Hypothalamus (tissue), 51 donors: ENCODE data around the gene TRMT10C.
"Not testable (repeated sequence)": the region's sequence is repeated elsewhere in the genome, so short reads cannot be mapped to it uniquely, and the experiment has no call there.

Experiments
- DNase-seq, 51 donors: peaks; one replicate each; lab custom pipeline; 2025; lab: John Stamatoyannopoulos, UW

TRMT10C gene

DNA sequence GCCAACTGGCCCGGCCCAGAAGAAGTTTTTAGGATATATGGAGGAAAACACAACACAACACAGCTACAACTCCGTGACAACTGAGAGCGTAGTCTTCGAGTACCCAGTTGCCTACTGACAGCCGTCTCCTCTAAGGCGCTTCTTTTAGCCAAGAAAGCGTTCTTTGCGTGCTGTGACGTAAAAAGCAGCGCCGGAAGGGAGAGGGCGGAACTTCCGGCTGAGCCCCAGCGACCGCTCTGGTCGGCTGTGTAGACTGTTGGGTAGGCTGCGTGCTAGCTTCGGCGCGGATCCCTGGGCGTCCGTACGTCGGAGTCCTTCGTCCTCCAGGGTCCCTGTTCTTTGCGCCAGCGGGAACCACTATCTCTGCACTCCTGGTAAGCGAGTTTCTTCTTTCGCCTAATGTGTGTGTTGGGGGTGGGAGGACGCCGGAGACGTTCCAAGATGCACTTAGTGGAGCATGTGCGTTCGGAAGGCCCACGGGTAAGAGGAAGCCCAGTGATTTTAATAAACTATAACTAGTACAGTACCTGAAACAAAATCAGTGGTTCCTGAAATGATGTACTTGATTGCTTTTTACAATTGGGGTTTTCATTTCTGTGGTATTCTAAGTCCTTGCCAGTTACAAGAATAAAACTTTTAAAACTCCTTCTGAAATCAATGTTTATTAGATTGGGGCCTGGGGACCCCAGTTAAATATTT, at the start of gene TRMT10C:
TRMT10C (plus strand) TSS at position 239 of the 699 bp plus-strand sequence. CDS start 2,914 bp downstream, outside the sequence.
- peak; percentile 39 to 93 (median 82) for DNase-seq

DNA sequence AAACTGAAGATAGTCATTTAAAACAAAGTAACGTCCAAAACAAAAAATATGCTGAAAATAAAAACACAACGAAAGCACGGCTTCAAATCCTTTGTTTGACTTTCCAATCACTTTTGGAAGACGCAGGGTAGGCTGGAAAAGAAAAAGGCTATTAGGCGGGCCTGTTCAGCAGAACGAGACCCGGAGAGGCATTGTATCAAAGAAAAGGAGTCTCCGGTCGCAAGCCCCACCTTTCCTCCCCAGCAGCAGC, 49.3 kb upstream of the TRMT10C start:
- peak in 1 of 51 donors; percentile 28 for DNase-seq

DNA sequence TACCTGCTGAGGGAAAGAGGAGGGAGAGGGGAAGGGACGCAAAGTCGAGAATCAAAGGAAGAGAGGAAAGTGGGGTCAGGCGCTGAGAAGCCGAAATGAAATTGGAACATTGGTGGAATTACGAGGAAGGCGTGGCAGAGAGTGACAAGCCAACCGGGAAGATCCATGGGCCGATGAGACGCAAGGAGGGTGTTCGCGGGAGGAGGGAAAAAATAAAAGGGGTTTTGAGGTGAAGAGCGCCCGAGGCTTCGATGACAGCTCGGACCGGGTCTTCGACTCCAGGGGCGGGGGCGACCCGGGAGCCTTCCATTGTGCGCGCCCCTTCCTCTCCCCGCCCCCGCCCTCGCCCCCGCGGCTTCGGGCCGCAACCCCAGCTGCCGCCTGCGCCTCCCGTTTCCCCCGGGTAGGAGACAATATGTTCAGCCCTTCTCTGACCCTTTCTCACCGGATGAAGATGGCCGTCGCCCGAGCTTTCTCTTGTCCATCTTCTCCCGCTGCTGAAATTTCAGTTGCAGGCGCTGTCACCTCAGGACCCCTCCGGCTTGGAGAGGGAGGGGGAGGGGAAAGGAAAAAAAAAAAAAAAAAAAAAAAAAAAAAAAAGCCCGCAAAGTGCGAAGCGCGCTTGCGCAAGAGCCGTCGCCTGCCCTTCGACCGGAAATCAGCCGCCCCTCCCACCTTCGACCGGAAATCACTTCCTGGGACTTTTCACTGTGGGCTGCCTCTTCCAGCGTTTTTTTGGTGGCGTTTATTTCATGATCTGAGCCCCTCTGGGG, 48.8 kb upstream of the TRMT10C start, which contains the start of gene SENP7:
SENP7 (minus strand) TSS at position 567 of the 773 bp plus-strand sequence; CDS start at position 485, 82 bp downstream.
- DNase-seq: peak; percentile 22 to 89 (median 61)

DNA sequence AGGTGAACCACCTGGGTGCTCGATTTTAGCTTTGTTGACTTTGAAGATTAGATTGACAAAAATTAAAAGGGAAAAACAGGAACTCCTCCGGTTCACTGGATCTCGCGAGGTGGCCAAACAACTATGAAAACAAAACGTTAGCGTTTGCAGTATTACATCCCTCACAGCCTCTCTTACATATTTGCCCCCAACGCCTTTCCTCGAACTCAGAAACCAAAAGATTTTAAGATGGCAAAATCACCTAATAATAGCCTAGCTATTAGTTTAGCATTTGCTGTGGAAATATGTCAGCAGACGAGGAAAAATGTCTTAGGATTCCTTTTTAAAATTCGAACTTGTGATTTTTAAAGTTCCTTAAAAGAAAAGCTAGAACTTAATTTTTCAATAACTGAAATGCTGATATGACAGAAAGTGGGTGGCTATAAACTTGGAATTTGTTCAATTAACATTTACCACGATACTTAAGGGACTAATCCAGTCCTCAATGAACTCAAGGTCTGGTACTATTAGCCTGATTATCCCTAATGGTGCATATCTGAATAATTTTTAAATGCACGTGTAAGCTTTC, 48.2 kb upstream of the TRMT10C start:
- DNase-seq: no peak

DNA sequence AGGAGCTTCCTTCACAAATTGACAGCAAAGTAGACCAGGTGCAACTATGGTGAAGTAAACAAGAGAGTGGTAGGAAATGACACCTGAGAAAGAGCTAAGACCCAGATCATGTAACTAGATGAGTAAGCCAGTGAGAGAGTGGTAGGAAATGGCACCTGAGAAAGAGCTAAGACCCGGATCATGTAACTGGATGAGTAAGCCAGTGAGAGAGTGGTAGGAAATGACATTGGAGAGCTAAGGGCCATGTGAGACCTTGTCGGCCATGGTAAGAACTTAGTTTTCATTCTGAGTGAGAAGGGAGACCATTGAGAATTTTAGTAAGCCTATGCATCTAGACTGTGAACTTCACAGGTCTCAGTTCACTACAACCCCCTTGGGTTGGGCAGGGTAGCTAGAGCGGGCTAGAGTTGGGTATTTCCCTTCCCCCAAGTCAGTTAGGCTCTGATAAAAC, 43.2 kb upstream of the TRMT10C start:
- DNase-seq: no peak

DNA sequence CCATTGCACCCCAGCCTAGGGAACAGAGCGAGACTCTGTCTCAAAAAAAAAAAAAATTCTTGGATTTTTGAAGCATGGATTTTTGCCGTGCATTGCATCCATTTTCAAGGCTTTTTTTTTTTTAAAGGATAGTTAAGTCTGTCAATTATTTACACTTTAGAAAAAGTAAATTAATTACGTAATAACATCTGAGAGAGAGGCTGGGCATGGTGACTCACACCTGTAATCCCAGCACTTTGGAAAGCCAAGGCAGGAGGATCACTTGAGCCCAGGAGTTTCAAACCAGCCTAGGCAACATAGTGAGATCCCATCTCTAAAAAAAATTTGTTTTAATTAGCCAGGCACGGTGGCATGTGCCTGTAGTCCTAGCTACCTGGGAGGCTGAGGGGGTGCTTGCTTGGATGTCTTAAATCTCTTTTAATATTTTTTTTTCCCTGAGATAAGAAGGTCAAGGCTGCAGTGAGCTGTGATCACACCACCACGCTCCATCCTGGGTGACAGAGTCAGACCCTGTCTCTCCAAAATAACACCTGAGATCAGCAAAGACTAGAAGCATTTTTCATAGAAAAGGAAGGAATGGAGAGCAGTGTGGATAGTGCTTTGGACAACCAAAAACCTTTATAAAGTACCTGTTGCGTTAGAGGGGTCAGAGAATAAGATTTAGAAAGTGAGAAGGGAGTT, 41.8 kb upstream of the TRMT10C start:
- DNase-seq: no peak

DNA sequence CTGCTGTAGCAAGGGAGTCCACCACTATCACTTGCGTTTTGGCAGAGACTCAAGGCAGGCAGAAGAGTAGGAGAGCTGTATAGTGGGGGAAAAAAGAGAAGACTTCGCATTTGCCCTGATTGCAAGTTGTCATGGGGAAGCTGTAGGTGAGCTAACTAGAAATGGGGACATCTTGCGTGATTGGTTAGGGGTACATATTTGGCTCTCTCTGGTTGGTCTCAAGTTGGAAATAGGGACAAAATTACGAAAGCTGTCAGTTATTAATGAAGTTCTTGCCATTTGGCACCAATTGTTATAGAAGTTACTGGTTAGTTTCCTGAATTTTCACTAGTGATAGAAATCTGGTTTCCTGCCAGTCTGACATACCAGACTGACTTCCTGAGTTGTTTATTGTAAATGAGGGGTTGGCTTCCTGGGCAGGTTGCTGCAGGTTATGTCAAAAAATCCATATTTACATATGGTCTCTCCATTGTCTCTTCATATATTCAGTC, 40.4 kb upstream of the TRMT10C start:
- no peak for DNase-seq

DNA sequence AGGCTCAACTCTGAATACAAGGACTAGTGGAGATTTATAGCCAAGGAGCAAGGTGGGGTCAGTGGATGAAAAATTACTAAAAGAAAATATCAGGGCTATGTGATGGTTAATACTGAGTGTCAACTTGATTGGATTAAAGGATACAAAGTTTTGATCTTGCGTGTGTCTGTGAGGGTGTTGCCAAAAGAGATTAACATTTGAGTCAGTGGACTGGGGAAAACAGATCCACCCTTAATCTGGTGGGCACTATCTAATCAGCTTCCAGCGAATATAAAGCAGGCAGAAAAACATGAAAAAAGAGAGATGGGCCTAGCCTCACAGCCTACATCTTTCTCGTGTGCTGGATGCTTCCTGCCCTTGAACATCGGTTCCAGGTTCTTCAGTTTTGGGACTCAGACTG, 34.2 kb upstream of the TRMT10C start:
- no peak for DNase-seq

DNA sequence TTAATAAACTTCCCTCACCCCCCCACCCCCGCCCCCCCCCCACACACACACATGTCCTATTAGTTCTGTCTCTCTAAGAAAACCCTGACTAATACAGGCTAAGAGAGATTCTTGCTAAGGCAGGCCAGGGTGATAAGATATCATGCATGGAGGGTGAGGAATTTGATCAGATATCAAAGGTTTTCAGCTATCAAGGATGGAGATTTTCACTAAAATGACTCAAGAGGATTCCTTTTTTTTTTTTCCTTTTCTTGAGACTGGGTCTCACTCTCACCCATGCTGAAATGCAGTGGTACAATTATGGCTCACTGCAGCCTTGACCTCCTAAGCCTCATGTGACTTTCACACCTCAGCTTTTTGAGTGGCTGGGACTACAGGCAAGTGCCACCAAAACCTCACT, 33.8 kb upstream of the TRMT10C start:
- no peak for DNase-seq

DNA sequence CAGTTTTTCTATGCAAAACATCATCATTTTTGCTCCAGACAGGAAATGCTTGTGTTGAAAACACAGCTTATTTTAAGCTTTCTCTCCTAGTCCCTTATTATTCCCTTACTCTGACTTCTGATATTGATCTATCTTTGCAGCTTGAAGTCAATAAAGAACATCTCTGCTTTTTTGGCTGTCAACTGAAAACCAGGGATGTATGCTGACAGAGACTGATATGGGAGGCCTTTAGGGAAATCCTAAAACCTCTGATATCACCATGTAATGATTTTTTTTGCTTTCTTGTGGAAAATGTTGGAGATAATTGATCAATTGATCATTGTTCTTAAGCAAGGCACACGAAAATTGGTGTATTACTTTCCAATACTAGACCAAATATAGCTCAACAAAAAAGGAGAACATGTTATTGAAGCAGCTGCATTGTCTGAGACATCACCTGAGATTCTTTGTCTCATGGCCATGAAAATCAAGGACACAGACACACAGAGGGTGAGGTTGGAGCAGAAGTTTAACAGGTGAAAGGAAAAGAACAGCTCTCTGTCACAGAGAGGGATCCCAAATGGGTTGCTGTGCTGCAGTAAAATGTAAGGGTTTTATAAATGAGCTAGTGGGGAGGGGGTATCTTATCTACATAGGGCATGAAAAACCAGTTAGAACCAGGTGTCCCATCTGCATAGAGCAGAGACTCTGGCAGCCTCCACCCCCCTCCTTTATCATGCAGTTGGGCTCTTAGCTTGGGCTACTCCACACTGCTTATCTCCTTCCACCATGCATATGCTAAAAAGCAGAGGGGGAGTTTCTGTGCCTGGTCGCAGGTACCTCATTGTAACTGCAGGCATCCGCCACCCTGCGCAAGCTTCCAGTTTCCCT, 31.6 kb upstream of the TRMT10C start:
- no peak for DNase-seq

DNA sequence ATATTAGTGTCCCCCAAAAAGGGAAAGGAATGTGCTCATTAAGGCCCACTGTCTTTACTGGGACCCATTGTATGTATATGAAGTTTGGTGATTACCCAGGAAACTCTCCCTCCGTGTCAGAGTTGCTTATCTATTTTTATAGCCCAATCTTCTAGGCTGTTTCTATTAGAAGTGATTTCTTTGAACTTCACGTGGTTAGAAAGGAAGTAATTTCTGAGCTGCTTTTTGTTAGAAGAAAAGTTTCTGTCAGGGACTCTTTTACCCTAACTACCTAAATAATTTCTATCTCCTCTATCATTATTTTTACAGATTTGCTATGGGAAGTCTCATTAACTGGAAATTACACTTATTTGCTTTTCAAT, 31.0 kb upstream of the TRMT10C start:
- no peak for DNase-seq

DNA sequence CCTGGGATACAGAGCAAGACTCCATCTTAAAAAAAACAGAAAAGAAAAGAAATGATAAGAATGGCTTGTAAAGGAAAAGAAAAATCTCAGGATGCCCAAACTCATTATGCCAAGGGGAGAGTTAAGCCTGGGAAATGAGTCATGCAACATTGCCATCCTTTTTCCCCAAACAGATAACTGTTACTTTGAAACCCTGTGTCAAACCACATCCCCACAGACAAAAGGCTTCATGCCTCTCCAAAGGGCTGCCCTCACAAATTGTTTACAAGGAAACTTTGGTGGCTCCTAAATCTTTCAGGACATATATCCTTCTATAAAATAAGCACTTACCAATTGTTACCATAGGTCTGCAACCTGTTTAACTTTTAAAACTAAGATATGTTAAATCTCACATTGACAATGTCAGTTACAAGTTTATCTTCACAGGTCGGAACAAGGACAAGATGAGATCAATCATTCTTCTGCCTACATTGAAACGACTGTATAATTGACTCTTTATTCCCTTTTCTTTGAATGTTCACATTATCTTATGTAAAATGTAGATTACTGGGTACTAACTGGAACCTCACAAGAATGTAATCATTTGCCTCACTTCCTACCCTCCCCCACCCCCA, 30.1 kb upstream of the TRMT10C start:
- no peak for DNase-seq

DNA sequence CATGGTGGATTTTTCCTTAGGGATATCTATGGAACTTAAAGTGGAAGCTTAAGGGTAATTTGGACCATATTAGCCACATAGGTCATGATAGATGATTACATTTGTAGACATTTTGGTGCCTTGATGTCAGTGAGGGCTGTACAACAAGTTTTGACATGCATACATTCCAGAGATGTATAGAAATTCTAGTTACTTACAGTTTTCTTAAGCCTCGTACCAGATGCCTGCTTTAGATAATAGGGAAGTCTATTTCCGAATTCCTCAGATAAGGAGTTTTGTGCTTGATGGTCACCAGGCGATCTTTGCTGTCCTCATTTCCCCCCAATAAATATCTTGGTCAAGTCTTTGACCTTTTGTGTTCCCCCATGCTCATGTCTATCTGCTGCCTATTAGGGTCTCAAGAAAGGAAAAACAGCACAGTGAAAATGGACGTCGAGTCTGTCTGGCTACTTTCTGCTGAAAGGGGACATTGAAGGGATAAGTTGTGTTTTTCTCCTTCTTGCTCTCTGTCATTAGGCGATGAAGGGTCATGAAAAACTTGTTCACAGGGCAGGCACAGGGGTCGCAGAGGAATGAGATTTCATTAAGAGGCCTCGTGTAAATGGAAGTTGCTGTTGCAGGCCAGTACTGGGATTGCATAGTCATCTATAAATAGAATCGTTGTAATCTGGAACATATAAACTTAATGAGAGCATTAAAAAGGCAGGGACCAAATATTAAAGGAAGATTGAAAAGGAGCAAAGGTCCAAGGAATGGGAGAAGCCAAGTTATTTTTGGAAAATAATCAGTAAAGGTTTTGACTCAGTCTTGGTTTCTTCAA, 28.7 kb upstream of the TRMT10C start:
- DNase-seq: no peak

DNA sequence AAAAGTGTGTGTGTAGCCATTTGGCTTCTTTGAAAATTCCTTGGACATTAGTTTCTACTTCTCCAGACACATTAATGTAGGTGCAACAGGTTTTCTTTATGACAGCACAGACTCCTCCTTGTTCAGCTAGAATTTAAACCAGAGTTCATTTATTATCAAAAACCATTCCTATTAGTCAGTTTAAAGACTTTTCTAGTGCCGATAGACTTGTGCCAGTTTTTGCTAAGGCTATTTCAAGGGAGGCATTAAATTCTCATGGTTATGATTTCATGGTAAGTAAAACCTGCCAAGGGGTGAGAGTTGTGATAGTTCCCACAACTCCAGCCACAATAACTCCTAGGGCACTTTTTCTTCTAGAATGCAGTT, 28.1 kb upstream of the TRMT10C start:
- DNase-seq: no peak

DNA sequence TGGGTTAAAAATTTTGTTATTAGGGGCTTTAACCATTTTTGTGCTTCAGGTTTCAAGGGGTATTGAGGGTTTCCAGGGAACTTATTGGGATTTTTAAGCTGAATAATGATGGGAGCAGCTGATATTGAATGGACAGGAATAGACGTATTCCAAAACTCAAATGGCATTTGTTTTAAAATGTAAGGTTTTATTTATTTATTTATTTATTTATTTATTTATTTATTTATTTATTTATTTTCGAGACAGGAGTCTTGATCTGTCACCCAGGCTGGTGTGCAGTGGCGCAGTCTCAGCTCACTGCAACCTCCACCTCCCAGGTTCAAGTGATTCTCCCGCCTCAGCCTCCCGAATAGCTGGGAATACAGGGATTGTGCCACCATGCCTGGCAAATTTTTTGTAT, 26.4 kb upstream of the TRMT10C start:
- DNase-seq: no peak

DNA sequence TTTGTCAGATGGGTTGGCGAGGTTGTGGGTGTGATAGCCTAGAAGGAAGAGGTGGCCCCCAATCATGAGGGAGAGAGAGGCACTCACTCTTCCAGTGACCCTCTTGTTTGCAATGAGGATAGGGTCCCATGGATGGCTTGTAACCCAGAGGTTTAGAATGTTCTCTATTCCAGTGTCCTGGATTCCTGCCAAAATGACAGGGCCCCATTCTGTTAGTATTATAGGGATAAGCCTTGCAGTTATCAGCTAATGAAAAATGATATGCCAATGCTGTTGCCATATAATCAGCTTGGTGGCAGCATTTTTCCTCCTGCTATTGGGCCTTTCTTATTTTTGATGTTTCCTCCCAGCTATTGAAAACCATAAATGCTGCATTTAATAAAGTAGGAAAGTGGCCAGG, 25.4 kb upstream of the TRMT10C start:
- no peak for DNase-seq

DNA sequence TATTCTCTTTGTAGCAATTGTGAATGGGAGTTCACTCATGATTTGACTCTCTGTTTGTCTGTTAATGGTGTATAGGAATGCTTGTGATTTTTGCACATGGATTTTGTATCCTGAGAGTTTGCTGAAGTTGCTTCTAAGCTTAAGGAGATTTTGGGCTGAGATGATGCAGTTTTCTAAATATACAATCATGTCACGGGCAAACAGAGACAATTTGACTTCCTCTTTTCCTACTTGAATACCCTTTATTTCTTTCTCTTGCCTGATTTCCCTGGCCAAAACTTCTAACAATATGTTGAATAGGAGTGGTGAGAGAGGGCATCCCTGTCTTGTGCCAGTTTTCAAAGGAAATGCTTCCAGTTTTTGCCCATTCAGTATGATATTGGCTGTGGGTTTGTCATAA, 24.7 kb upstream of the TRMT10C start:
- not testable (repeated sequence) for DNase-seq

DNA sequence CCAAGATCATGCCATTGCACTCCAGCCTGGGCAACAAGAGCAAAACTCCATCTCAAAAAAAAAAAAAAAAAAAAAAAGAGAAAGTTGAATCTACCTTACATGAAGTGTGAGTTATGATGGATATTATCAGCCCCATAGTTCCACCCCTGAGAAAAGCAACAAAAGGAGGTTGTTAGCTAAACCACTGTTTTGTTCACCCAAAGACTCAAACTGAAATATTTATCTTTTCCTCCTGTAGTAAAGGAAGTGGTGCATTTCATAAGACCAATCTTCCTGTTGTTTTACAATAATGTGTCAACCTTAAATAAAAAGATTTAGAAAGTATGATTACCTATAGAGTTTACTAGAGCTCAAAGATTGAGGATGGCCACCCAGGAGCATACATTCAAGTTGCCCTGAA, 18.7 kb upstream of the TRMT10C start:
- DNase-seq: no peak
